NOMO-1 treated with DMSO at 0.1 percent for 48 hours (cell line): ENCODE measurements around the gene HPSE2.

Source experiments
- DNase-seq: peaks from one replicate; lab custom pipeline; 2025; ENCODE audit not compliant: unreplicated experiment; lab: John Stamatoyannopoulos, UW

HPSE2 gene

GRCh38 chr10:98628206-98628605 lies 607.4 kb downstream of the HPSE2 start:
- DNase-seq: no peak

GRCh38 chr10:98627711-98628110 lies 607.9 kb downstream of the HPSE2 start:
- no peak for DNase-seq

GRCh38 chr10:98624963-98625362 lies 610.7 kb downstream of the HPSE2 start:
- no peak for DNase-seq

- DNase-seq: peak; percentile 89
Observed at GRCh38 chr10:98623176-98623575, 612.5 kb downstream of the HPSE2 start.

GRCh38 chr10:98621630-98622029 lies 614.0 kb downstream of the HPSE2 start:
- no peak for DNase-seq

GRCh38 chr10:98620503-98620902 lies 615.1 kb downstream of the HPSE2 start:
- no peak for DNase-seq

- peak; percentile 98 for DNase-seq
Observed at GRCh38 chr10:98619446-98619845, 616.2 kb downstream of the HPSE2 start.

- no peak for DNase-seq
Observed at GRCh38 chr10:98617906-98618520, 617.6 kb downstream of the HPSE2 start.

GRCh38 chr10:98613446-98613845 lies 622.2 kb downstream of the HPSE2 start:
- DNase-seq: no peak

GRCh38 chr10:98611436-98611835 lies 624.2 kb downstream of the HPSE2 start:
- no peak for DNase-seq

- no peak for DNase-seq
Observed at GRCh38 chr10:98610836-98611235, 624.8 kb downstream of the HPSE2 start.

GRCh38 chr10:98610301-98610700 lies 625.4 kb downstream of the HPSE2 start:
- no peak for DNase-seq

GRCh38 chr10:98609265-98609664 lies 626.4 kb downstream of the HPSE2 start:
- DNase-seq: no peak

- no peak for DNase-seq
Observed at GRCh38 chr10:98608411-98608810, 627.2 kb downstream of the HPSE2 start.

GRCh38 chr10:98602224-98602623 lies 633.4 kb downstream of the HPSE2 start:
- no peak for DNase-seq

- DNase-seq: no peak
Observed at GRCh38 chr10:98599032-98599610, 636.5 kb downstream of the HPSE2 start.

GRCh38 chr10:98596404-98596803 lies 639.2 kb downstream of the HPSE2 start:
- DNase-seq: no peak

- DNase-seq: no peak
Observed at GRCh38 chr10:98589691-98590090, 646.0 kb downstream of the HPSE2 start.

GRCh38 chr10:98589007-98589406 lies 646.6 kb downstream of the HPSE2 start:
- DNase-seq: no peak

GRCh38 chr10:98587156-98587837 lies 648.4 kb downstream of the HPSE2 start:
- DNase-seq: no peak

- DNase-seq: no peak
Observed at GRCh38 chr10:98586096-98586495, 649.6 kb downstream of the HPSE2 start.

GRCh38 chr10:98582363-98582762 lies 653.3 kb downstream of the HPSE2 start:
- no peak for DNase-seq

- no peak for DNase-seq
Observed at GRCh38 chr10:98577578-98577977, 658.1 kb downstream of the HPSE2 start.
